Keratinocyte (primary cell): ENCODE results near the gene DPP10. TPM values are rescaled to one million over a fixed set of nuclear protein-coding genes. Genes with fewer than 3 reads are reported as not detected.

Experiments
- DNase-seq: peaks from one replicate; pipeline ENCODE4 v3.0.0-alpha.2; 2011; ENCODE audit warnings: low read depth, missing footprints, low spot score
- FAIRE-seq: peaks from 2 replicates; lab custom pipeline; 2011; peaks lifted over from hg19 to GRCh38; lab: Jason Lieb, UNC
- H2AFZ ChIP-seq: 2 replicates; pipeline ENCODE4 v1.6.0; 2012; ENCODE audit warnings: low read length, control low read depth, inconsistent platforms; ENCODE audit not compliant: control insufficient read depth
- H3K27ac ChIP-seq: 2 replicates; pipeline ENCODE4 v1.5.1; 2011; ENCODE audit warnings: low read length; ENCODE audit not compliant: control insufficient read depth, insufficient read depth
- H3K27me3 ChIP-seq: 3 replicates; pipeline ENCODE4 v1.6.0; 2011; ENCODE audit warnings: low read length; ENCODE audit not compliant: control insufficient read depth, insufficient read depth; ENCODE audit errors: extremely low read depth
- H3K36me3 ChIP-seq, 2 experiments: 2 replicates in 1 of 2; 3 replicates in 1 of 2; pipeline ENCODE4 v1.5.1; 2011; ENCODE audit warnings: low read length in 2 of 2, mild to moderate bottlenecking in 1 of 2; ENCODE audit not compliant: control insufficient read depth in 2 of 2, insufficient read depth in 2 of 2; ENCODE audit errors: extremely low read depth in 1 of 2
- H3K4me1 ChIP-seq: 3 replicates; pipeline ENCODE4 v1.5.1; 2011; ENCODE audit warnings: low read length; ENCODE audit not compliant: control insufficient read depth, insufficient read depth; ENCODE audit errors: extremely low read depth
- H3K4me2 ChIP-seq: 3 replicates; pipeline ENCODE4 v1.6.0; 2011; ENCODE audit warnings: low read depth, low read length; ENCODE audit not compliant: control insufficient read depth, insufficient read depth; ENCODE audit errors: extremely low read depth
- H3K4me3 ChIP-seq, 3 experiments: fragments of 200-600 bp in 1 of 3; sonication (generic) in 1 of 3; 2 replicates in 2 of 3; 3 replicates in 1 of 3; pipeline ENCODE4 v1.5.1; 2011 to 2016; ENCODE audit warnings: low read length in 3 of 3, mild to moderate bottlenecking in 3 of 3, control low read depth in 2 of 3, inconsistent platforms in 1 of 3, low read depth in 1 of 3, mixed read lengths in 1 of 3, mixed run types in 1 of 3, moderate library complexity in 1 of 3; ENCODE audit not compliant: control insufficient read depth in 2 of 3, insufficient read depth in 2 of 3; ENCODE audit errors: extremely low read depth in 1 of 3
- H3K79me2 ChIP-seq: 2 replicates; pipeline ENCODE4 v1.6.0; 2012; ENCODE audit warnings: low read length; ENCODE audit not compliant: control insufficient read depth, insufficient read depth
- H3K9ac ChIP-seq: 3 replicates; pipeline ENCODE4 v1.6.0; 2011; ENCODE audit warnings: low read length; ENCODE audit not compliant: control insufficient read depth, insufficient read depth; ENCODE audit errors: extremely low read depth
- H3K9me1 ChIP-seq: 3 replicates; pipeline ENCODE4 v1.6.0; 2011; ENCODE audit warnings: low read length; ENCODE audit not compliant: control insufficient read depth, insufficient read depth; ENCODE audit errors: extremely low read depth
- H3K9me3 ChIP-seq: 2 replicates; pipeline ENCODE4 v1.5.1; 2012; ENCODE audit warnings: low read depth, low read length; ENCODE audit not compliant: control insufficient read depth
- H4K20me1 ChIP-seq: 3 replicates; pipeline ENCODE4 v1.6.0; 2011; ENCODE audit warnings: low read length; ENCODE audit not compliant: control insufficient read depth, insufficient read depth; ENCODE audit errors: extremely low read depth
- EZH2 ChIP-seq: IDR thresholded peaks from one replicate; pipeline ENCODE4 v1.6.1; 2012; ENCODE audit warnings: inconsistent platforms, mild to moderate bottlenecking, low read length, moderate library complexity
- dilution Hi-C: fragments of 300-500 bp; cut with MboI; formaldehyde crosslinking; loops from one replicate; pipeline ENCODE4 v1.7.0; 2020; ENCODE audit warnings: low sequenced_read_pairs; ENCODE audit not compliant: extremely low pct_ligation_motif_present
- polyA plus RNA-seq, 5 experiments: library from polyadenylated mRNA; depleted of rRNA in 3 of 5; stranded (reverse) in 3 of 5; stranded (forward) in 1 of 5; unstranded in 1 of 5; fragments of >200 nt; gene quantifications; 1 replicate in 1 of 5; 2 replicates in 3 of 5; 3 replicates in 1 of 5; pipeline versions ENCODE4 v1.2.1 to v1.2.3, GENCODE V29; 2011 to 2012; ENCODE audit warnings: missing spikeins in 2 of 5, low read depth in 1 of 5, low replicate concordance in 1 of 5
- TF ChIP-seq, protein P1 (sequence below), 3 experiments: IDR thresholded peaks in 1 of 3; conservative IDR thresholded peaks in 1 of 3; optimal IDR thresholded peaks in 1 of 3; 2 replicates in 2 of 3; 3 replicates in 1 of 3; pipeline versions ENCODE3 to v1.5.1; 2011; ENCODE audit warnings: low read length in 3 of 3, mild to moderate bottlenecking in 3 of 3, moderate library complexity in 2 of 3, control low read depth in 1 of 3, inconsistent platforms in 1 of 3; ENCODE audit not compliant: insufficient read depth in 2 of 3; ENCODE audit errors: extremely low read depth in 1 of 3

The DPP10 gene
- polyA plus RNA-seq, 1 donor (not counting 4 experiments of a cell fraction or from before 2014, with no cell fraction given) = not detected

GRCh38 chr2:115691409-115691808, 1249.0 kb downstream of the DPP10 start:
- Histone ChIP-seq H3K9ac (no peak overlapping the region), H2AFZ (no peak overlapping the region), H4K20me1 (no peaks in the 10 kb centered on the region), H3K9me3 (no peaks in the 10 kb centered on the region), H3K4me1 (no peaks in the 10 kb centered on the region), H3K27ac (no peak overlapping the region), H3K4me3 (no peak overlapping the region), H3K79me2 (no peaks in the 10 kb centered on the region), H3K4me2 (no peak overlapping the region), H3K27me3 (no peaks in the 10 kb centered on the region), H3K36me3 (no peaks in the 10 kb centered on the region), H3K9me1 (no peaks in the 10 kb centered on the region)
- no peak for FAIRE-seq
- DNase-seq = no peak
- TF ChIP-seq EZH2 = no peak
- TF ChIP-seq, protein P1, sequence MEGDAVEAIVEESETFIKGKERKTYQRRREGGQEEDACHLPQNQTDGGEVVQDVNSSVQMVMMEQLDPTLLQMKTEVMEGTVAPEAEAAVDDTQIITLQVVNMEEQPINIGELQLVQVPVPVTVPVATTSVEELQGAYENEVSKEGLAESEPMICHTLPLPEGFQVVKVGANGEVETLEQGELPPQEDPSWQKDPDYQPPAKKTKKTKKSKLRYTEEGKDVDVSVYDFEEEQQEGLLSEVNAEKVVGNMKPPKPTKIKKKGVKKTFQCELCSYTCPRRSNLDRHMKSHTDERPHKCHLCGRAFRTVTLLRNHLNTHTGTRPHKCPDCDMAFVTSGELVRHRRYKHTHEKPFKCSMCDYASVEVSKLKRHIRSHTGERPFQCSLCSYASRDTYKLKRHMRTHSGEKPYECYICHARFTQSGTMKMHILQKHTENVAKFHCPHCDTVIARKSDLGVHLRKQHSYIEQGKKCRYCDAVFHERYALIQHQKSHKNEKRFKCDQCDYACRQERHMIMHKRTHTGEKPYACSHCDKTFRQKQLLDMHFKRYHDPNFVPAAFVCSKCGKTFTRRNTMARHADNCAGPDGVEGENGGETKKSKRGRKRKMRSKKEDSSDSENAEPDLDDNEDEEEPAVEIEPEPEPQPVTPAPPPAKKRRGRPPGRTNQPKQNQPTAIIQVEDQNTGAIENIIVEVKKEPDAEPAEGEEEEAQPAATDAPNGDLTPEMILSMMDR (optimal IDR thresholded peaks at IDR 0.05 in 1 of 3, IDR thresholded peaks at IDR 0.05 in 1 of 3, conservative IDR thresholded peaks at IDR 0.05 in 1 of 3; ENCODE audit: extremely low read depth in 1 of 3, insufficient read depth in 2 of 3, low read length in 3 of 3) = no peak
- dilution Hi-C loops = no loop called here

- no peaks in the 10 kb centered on the region for H4K20me1 ChIP-seq
- H3K27me3 ChIP-seq = no peaks in the 10 kb centered on the region
- H3K9me3 ChIP-seq = no peaks in the 10 kb centered on the region
- H3K27ac ChIP-seq = no peak overlapping the region
- H3K4me1 ChIP-seq = no peaks in the 10 kb centered on the region
- H3K36me3 ChIP-seq = no peaks in the 10 kb centered on the region
- no peak overlapping the region for H2AFZ ChIP-seq
- H3K4me3 ChIP-seq = no peak overlapping the region
- no peak for TF ChIP-seq EZH2
- TF ChIP-seq, protein P1 (optimal IDR thresholded peaks at IDR 0.05 in 1 of 3, IDR thresholded peaks at IDR 0.05 in 1 of 3, conservative IDR thresholded peaks at IDR 0.05 in 1 of 3; ENCODE audit: extremely low read depth in 1 of 3, insufficient read depth in 2 of 3, low read length in 3 of 3) = no peak
- H3K4me2 ChIP-seq = no peak overlapping the region
- no peak overlapping the region for H3K9ac ChIP-seq
- dilution Hi-C loops = no loop called here
- DNase-seq (no peak), FAIRE-seq (no peak)
- H3K79me2 ChIP-seq = no peaks in the 10 kb centered on the region
- H3K9me1 ChIP-seq = no peaks in the 10 kb centered on the region
Observed at GRCh38 chr2:115694651-115695050, 1252.2 kb downstream of the DPP10 start.
